GM10847 (cell line): ENCODE results near the gene RFPL4A.

Experiments used
- POLR2A ChIP-seq: IDR thresholded peaks from 2 replicates; pipeline ENCODE4 v1.6.1; 2011; ENCODE audit not compliant: insufficient read length; ENCODE audit errors: extremely low read depth

Gene RFPL4A

DNA sequence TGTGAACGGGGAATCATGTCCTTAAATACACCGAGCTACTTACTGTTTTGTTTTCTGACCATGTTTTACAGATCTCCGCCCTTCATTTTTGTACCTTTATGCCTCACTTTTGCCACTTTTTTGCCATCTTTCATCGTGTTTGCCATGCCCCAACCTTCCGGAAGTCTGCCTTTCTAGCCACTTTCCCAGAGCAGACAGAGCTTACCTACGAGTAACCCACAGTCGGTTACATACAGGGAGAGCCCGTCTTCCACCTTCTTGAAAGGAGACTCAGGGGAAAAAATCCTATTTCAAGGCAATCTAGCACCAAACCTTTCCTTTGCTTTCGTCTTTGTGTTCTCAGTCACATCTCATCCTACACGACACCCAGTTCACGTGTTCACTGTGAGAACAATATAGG is 36.1 kb downstream of the RFPL4A start:
- no peak for TF ChIP-seq POLR2A

DNA sequence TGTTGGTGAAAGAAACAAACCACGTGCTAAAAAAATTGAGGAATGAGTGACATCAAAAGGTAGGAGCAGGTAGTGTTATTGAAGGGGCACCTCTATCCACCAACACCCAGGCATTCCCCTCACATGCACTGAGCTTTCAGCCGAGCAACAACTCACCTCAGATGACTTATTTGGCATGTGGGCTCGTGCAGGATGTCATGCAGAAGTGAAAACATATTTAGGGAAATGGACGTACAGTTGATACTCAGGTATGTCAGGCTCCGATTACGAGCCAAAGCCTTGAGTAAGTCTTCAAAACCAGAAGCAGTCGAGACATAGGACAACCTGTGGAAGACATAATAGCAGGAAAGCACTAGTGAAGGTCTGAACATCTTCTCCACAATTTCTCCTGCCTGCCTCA is 42.5 kb downstream of the RFPL4A start:
- TF ChIP-seq POLR2A: no peak

DNA sequence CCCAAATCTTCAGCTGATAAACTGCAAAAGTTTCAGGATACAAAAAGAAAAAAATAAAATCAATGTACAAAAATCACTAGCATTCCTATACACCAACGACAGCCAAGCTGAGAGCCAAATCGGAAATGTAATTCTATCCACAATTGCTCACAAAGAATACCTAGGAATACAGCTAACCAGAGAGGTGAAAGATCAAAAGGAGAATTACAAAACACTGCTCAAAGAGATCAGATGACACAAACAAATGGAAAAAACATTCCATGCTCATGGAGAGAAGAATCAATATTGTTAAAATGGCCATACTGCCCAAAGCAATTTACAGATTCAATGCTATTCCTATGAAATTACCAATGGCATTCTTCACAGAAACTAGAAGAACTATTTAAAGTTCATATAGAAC is 43.4 kb downstream of the RFPL4A start:
- no peak for TF ChIP-seq POLR2A

DNA sequence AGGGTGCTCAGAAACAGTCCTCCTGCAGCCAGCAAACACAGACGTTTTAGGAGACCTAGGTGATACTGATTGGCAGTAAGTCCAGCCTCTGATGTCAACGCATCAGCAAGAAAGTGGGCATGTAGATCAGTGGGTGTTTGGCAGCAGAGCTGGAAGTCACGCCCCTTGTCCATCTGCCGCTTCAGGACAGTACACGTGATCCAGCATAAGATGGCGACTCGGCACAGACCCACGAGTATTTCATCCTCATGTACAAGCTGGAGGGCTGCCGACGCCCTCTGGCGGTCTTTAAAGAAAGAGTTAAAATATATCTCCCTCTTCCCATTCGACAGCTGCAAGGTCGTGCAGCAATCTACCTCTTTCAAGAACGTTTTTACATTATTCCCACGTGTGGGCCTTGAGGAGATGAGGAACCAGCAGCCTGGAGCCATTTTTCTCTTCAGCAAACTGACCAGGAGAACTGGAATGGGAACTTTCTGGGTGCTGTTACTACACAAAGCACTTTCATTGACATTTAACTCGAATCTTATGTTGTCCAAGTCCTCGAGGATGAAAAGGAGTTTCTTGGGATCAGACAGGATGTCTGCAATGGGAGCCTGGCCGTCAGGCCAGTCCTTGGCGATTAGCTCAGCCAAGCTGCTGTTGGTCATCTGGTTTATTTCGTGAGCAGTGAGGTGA is 50.6 kb downstream of the RFPL4A start:
- no peak for TF ChIP-seq POLR2A

DNA sequence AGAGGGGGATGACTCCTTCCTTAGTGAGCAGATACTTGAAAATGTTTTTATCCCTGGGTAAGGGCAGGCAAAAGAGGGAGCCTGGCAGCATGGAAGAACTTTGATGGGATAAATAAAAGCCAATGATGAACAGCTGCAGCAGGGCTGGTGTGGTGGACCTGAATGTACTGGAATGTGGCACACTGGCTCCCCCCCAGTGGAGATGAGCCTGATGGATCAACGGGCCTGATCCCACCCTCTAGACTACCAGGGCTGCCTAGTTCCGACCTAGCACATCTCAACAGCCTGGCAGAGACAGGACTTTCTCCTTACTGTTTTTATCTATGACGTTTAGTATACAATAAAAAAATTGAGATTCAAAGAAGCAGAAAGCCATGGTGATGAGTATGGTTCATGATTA is 52.4 kb downstream of the RFPL4A start:
- no peak for TF ChIP-seq POLR2A

DNA sequence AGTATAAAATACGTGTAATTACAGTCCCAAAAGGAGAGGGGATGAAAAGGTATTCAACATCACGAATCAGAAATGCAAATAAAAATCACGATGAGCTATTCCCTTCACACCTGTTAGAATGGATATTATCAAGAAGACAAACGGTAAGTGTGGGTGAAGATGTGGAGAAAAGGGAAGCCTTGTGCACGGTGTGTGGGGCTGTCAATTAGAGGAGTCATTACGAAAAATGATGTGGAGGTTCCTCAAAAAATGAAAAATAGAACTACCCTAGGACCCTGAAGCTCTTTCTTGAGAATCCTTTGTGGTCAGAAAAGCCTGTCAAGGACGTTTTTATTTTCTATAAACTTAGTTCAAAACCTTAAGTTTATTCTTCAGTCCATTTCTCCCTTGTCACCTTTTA is 53.6 kb downstream of the RFPL4A start:
- TF ChIP-seq POLR2A: no peak
